Esophagus muscularis mucosa (tissue), 4 donors: ENCODE measurements around the gene SEMA5A.

Experiments
- CTCF ChIP-seq, 3 experiments: fragments of 200-600 bp in 2 of 3; fragments of 450-650 bp in 1 of 3; sonication (generic) in 2 of 3; IDR thresholded peaks; one replicate each; pipeline ENCODE4 v1.5.1; 2017 to 2019; ENCODE audit warnings: antibody characterized with exemption in 3 of 3, mild to moderate bottlenecking in 2 of 3, moderate library complexity in 1 of 3
- EP300 ChIP-seq: sonication (generic); formaldehyde crosslinking; IDR thresholded peaks from one replicate; pipeline ENCODE4 v1.6.1; 2017; ENCODE audit warnings: antibody characterized with exemption
- POLR2AphosphoS5 ChIP-seq, 2 donors: sonication (generic); formaldehyde crosslinking; IDR thresholded peaks; one replicate each; pipeline ENCODE4 v1.6.1; 2017; ENCODE audit warnings: antibody characterized with exemption in 2 of 2

DNA sequence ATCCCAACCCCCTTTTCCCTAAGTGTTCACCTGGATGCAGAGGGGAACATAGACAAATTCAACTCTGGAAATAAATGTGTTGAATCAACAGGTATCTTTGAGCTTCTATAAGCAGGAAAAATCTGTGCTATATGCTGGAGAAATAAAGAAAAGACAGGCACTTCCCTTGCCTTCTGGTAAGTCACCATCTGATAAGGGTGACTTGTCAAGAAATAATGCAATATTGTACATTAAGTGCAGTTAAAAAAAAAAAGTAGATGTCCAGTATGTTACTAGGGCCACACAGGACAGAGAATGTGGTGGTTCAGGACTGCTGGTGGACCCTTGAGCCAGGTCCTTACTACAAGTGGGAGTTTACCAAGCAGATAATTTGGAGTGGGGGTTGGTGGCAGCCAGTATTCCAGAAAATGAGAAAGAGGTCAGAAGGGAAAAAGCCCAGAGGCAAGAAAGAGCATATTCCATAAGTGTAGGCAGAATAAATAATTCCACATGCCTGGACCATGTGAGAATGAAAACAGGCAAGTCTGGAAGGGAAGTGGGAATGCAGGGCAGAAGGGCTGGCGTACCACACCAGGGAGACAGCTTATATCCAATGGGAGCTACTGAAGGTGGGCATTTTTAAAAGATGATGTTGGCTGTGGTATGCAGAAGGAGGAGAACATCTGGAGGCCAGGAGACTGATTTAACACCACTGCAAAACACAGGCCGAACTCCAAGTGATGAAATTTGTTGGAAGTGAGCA, 209.9 kb downstream of the SEMA5A start:
- no peak for TF ChIP-seq CTCF (IDR thresholded peaks at IDR 0.05)
- no peak for TF ChIP-seq POLR2AphosphoS5 (IDR thresholded peaks at IDR 0.05)
- no peak for TF ChIP-seq EP300
